PC-3 (cell line): ENCODE measurements around the gene KIF9. TPM values are rescaled to one million over a fixed set of nuclear protein-coding genes. Genes with fewer than 3 reads are reported as not detected.

Experiments used
- ATAC-seq: fragments of 200-7000 bp; cut with Tn5 transposase; 2 replicates; pipeline ENCODE4 v1.9.1; 2020; ENCODE audit warnings: mild to moderate bottlenecking, moderate library complexity
- BruUV-seq: library from RNA; stranded (reverse); fragments of 400-500 nt; replicated peaks from 2 replicates; lab custom pipeline; 2021; lab: Mats Ljungman, UMichigan
- CTCF ChIA-PET: fragments of 300-600 bp; sonication (Branson Sonifier 250); formaldehyde crosslinking; loops from one replicate; lab custom pipeline; 2022; ENCODE audit warnings: antibody characterized with exemption; lab: Charles Lee
- POLR2A ChIA-PET: fragments of 300-600 bp; sonication (Branson Sonifier 250); formaldehyde crosslinking; loops from one replicate; lab custom pipeline; 2022; ENCODE audit warnings: antibody characterized with exemption; ENCODE audit not compliant: unreplicated experiment; lab: Charles Lee
- DNase-seq: peaks from one replicate; pipeline ENCODE4 v3.0.0-alpha.2; 2015
- H2AFZ ChIP-seq: fragments of 300-600 bp; sonication (generic); 2 replicates; pipeline ENCODE4 v1.6.0; 2016; ENCODE audit warnings: antibody characterized with exemption, low read length
- H3F3A ChIP-seq: fragments of 300-600 bp; sonication (generic); one replicate; pipeline ENCODE4 v1.6.0; 2017; ENCODE audit warnings: antibody characterized with exemption, low read length, control low read depth, mild to moderate bottlenecking; ENCODE audit not compliant: unreplicated experiment
- H3K27ac ChIP-seq: fragments of 300-600 bp; sonication (generic); 2 replicates; pipeline ENCODE4 v1.5.1; 2016; ENCODE audit warnings: mild to moderate bottlenecking, low read length
- H3K27me3 ChIP-seq: fragments of 300-600 bp; sonication (generic); 2 replicates; pipeline ENCODE4 v1.6.1; 2016; ENCODE audit warnings: low read length, mixed read lengths
- H3K36me3 ChIP-seq: fragments of 300-600 bp; sonication (generic); 2 replicates; pipeline ENCODE4 v1.6.1; 2016; ENCODE audit warnings: low read depth, mixed run types, low read length, mixed read lengths
- H3K4me1 ChIP-seq: fragments of 300-600 bp; sonication (generic); 2 replicates; pipeline ENCODE4 v1.5.1; 2016; ENCODE audit warnings: low read length; ENCODE audit not compliant: insufficient read depth
- H3K4me2 ChIP-seq: fragments of 300-600 bp; sonication (generic); 2 replicates; pipeline ENCODE4 v1.6.0; 2016; ENCODE audit warnings: low read length
- H3K4me3 ChIP-seq: fragments of 300-600 bp; sonication (generic); 2 replicates; pipeline ENCODE4 v1.5.1; 2016; ENCODE audit warnings: mild to moderate bottlenecking, low read length, mixed read lengths
- H3K79me2 ChIP-seq: fragments of 300-600 bp; sonication (generic); 2 replicates; pipeline ENCODE4 v1.6.1; 2017; ENCODE audit warnings: low read length, mixed read lengths
- H3K9ac ChIP-seq: fragments of 300-600 bp; sonication (generic); 2 replicates; pipeline ENCODE4 v1.6.0; 2016; ENCODE audit warnings: mild to moderate bottlenecking, low read length
- H3K9me2 ChIP-seq: fragments of 300-600 bp; sonication (generic); replicated peaks from 2 replicates; pipeline ENCODE4 v1.6.1; 2016; ENCODE audit warnings: mixed run types, low read length, mixed read lengths
- H3K9me3 ChIP-seq: fragments of 300-600 bp; sonication (generic); 2 replicates; pipeline ENCODE4 v1.6.1; 2016; ENCODE audit warnings: low read length, mixed read lengths
- H4K20me1 ChIP-seq: fragments of 300-600 bp; sonication (generic); 2 replicates; pipeline ENCODE4 v1.6.1; 2016; ENCODE audit warnings: low read length, mixed read lengths
- EZH2 ChIP-seq: fragments of 300-600 bp; sonication (generic); IDR thresholded peaks from one replicate; pipeline ENCODE4 v1.6.1; 2017; ENCODE audit warnings: antibody characterized with exemption, mild to moderate bottlenecking, low read length; ENCODE audit not compliant: unreplicated experiment
- EZH2phosphoT487 ChIP-seq: fragments of 300-600 bp; sonication (generic); IDR thresholded peaks from 2 replicates; pipeline ENCODE4 v1.6.1; 2018; ENCODE audit warnings: mild to moderate bottlenecking, antibody characterized with exemption, low read length, borderline replicate concordance
- intact Hi-C: fragments of 100-400 bp; cut with micrococcal nuclease; formaldehyde crosslinking; loops from 2 replicates; pipeline ENCODE4 v1.9.0; 2023
- total RNA-seq: library from RNA; depleted of rRNA; stranded (reverse); fragments of >200 nt; gene quantifications from 2 replicates; pipeline ENCODE4 v1.2.3, GENCODE V29; 2014
- TF ChIP-seq, protein P1 (sequence below): fragments of 300-600 bp; sonication (generic); conservative IDR thresholded peaks from 2 replicates; pipeline ENCODE4 v1.5.1; 2017; ENCODE audit warnings: antibody characterized with exemption, low read depth, mild to moderate bottlenecking, low read length

Gene KIF9
- total RNA-seq, 1 experiment from 2014 or later: 22.7 TPM

DNA sequence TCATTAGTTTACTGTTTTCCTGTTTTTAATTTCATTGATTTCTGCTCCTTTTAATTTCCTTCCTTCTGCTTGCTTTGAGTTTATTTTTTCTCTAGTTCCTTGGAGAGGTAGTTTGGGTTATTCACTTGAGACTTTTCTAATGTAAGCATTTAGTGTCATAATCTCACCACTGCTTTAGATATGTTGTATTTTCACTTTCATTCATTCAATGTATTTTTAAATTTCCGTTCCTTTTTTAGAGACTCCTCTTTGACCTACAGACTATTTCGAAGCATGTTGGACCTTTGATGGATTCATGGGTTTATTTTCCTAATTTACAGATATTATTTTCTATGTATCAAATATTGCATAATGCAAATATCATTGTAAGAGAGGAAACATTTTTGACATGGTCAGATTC is 23.4 kb upstream of the KIF9 start:
- H2AFZ ChIP-seq: no peak overlapping the region
- H3K4me2 ChIP-seq: no peak overlapping the region
- CTCF ChIA-PET: no interaction called here
- H3K9me2 ChIP-seq: no peaks in the 10 kb centered on the region
- H4K20me1 ChIP-seq: no peaks in the 10 kb centered on the region
- H3F3A ChIP-seq: no peaks in the 10 kb centered on the region
- intact Hi-C loops: no loop called here
- no peak overlapping the region for H3K9ac ChIP-seq
- H3K36me3 ChIP-seq: peaks cover 18% of the 10 kb centered on the region
- no TSS peak for BruUV-seq
- peaks cover 39% of the 10 kb centered on the region for H3K79me2 ChIP-seq
- DNase-seq: no peak
- H3K27ac ChIP-seq: no peak overlapping the region
- no peaks in the 10 kb centered on the region for H3K27me3 ChIP-seq
- no peak for ATAC-seq
- POLR2A ChIA-PET: no interaction called here
- TF ChIP-seq EZH2 (no peak), EZH2phosphoT487 (no peak)
- TF ChIP-seq, protein P1, sequence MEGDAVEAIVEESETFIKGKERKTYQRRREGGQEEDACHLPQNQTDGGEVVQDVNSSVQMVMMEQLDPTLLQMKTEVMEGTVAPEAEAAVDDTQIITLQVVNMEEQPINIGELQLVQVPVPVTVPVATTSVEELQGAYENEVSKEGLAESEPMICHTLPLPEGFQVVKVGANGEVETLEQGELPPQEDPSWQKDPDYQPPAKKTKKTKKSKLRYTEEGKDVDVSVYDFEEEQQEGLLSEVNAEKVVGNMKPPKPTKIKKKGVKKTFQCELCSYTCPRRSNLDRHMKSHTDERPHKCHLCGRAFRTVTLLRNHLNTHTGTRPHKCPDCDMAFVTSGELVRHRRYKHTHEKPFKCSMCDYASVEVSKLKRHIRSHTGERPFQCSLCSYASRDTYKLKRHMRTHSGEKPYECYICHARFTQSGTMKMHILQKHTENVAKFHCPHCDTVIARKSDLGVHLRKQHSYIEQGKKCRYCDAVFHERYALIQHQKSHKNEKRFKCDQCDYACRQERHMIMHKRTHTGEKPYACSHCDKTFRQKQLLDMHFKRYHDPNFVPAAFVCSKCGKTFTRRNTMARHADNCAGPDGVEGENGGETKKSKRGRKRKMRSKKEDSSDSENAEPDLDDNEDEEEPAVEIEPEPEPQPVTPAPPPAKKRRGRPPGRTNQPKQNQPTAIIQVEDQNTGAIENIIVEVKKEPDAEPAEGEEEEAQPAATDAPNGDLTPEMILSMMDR: no peak
- H3K9me3 ChIP-seq: no peaks in the 10 kb centered on the region
- H3K4me1 ChIP-seq: no peaks in the 10 kb centered on the region
- H3K4me3 ChIP-seq: no peak overlapping the region

DNA sequence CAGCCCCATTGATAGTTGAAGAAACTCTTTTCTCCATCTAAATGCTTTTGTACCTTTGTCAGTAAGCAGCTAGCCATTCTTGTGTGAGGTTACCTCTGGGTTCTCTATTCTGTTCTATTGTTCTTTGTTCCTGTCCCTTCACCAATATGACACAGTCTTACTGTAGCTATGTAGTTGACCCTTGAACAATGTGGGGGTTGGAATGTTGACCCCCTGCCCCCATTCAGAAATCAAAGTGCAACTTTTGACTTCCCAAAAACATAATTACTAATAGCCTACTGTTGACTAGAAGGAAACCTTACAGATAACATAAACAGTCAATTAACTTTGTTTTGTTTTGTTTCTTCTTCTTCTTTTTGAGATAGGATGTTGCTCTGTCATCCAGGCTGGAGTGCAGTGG is 18.9 kb upstream of the KIF9 start:
- Histone ChIP-seq H2AFZ (no peak overlapping the region), H3K27ac (no peak overlapping the region), H3K9ac (no peak overlapping the region), H3K4me2 (no peak overlapping the region), H3K9me2 (no peaks in the 10 kb centered on the region), H3K79me2 (peaks cover 49% of the 10 kb centered on the region), H3K36me3 (peaks cover 17% of the 10 kb centered on the region), H3K4me1 (no peaks in the 10 kb centered on the region), H3K9me3 (no peaks in the 10 kb centered on the region), H4K20me1 (no peaks in the 10 kb centered on the region; the same call in 1 of the 2 replicates), H3F3A (no peaks in the 10 kb centered on the region), H3K4me3 (no peak overlapping the region), H3K27me3 (no peaks in the 10 kb centered on the region)
- intact Hi-C loops: no loop called here
- TF ChIP-seq EZH2 (no peak), EZH2phosphoT487 (no peak)
- TF ChIP-seq, protein P1: no peak
- BruUV-seq: no TSS peak
- ATAC-seq: no peak
- POLR2A ChIA-PET: no interaction called here
- no peak for DNase-seq
- CTCF ChIA-PET: no interaction called here

DNA sequence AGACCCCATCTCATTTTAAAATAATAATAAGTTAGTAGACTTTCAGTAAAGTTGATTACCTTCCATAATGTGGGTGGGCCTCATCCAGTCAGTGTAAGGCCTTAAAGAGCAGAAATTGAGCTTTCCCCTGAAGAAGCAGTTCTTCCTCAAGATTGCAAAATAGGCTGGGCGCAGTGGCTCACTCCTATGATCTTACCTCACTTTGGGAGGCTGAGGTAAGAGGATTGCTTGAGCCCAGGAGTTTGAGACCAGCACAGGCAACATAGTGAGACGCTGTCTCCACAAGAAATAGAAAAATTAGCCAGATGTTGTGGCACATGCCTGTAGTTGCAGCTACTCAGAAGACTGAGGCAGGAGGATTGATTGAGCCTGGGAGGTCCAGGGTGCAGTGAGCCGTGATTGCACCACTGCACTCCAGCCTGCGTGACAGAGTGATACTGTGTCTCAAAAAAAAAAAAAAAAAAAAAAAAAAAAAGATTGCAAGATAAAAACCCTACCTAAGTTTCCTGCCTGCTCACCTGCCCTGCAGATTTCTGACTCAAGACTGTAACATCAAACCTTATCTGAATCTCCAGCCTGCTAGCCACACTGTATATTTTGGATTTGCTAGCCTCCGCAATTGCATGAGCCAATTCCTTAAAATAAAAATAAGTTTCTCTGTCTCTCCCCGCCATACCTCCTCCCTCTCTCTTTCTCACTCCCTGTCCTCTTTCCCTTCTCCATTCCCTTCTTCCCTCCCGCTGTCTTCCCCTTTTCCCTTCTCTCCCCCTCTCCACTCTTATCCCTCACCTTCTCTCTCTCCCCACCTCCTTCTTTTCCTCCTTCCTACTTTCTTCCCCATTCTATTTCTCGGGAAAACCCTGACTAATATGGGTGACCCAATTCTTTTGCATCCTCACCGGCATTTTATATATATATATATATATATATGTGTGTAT is 17.1 kb upstream of the KIF9 start:
- ChIA-PET CTCF (no interaction called here), POLR2A (no interaction called here)
- no peaks in the 10 kb centered on the region; the same call in 1 of the 2 replicates for H4K20me1 ChIP-seq

More for the DNA sequence above, 17.1 kb upstream of the KIF9 start:
- H3K4me3 ChIP-seq: no peak overlapping the region
- DNase-seq (no peak), ATAC-seq (no peak)
- H3K36me3 ChIP-seq: peaks cover 17% of the 10 kb centered on the region
- no peak overlapping the region for H3K4me2 ChIP-seq
- no peaks in the 10 kb centered on the region for H3K9me3 ChIP-seq
- no peak overlapping the region for H3K27ac ChIP-seq
- BruUV-seq: no TSS peak
- H3K79me2 ChIP-seq: peaks cover 48% of the 10 kb centered on the region
- no peaks in the 10 kb centered on the region for H3F3A ChIP-seq
- H3K4me1 ChIP-seq: no peaks in the 10 kb centered on the region
- intact Hi-C loops: no loop called here
- H3K9ac ChIP-seq: no peak overlapping the region
- TF ChIP-seq, protein P1: no peak
- no peak for TF ChIP-seq EZH2phosphoT487
- TF ChIP-seq EZH2: no peak
- H3K27me3 ChIP-seq: no peaks in the 10 kb centered on the region
- no peak overlapping the region for H2AFZ ChIP-seq
- H3K9me2 ChIP-seq: no peaks in the 10 kb centered on the region
